Skin of body (tissue), 1 donor: Measurements from ENCODE around the gene GGT6. TPM values are rescaled to one million over a fixed set of nuclear protein-coding genes. Genes with fewer than 3 reads are reported as not detected.

ENCODE experiments used
- total RNA-seq: library from RNA; depleted of rRNA; stranded (reverse); fragments of >200 nt; gene quantifications from one replicate; pipeline ENCODE4 v1.2.3, GENCODE V29; 2014

GGT6 gene
- total RNA-seq, 1 donor from 2014 or later: 6.1 TPM

Other genes with a start within 250 kb of the GGT6 start
- gene UBE2G1, start 193.9 kb downstream of the GGT6 start, total RNA-seq: 34.9 TPM
- gene SPNS3, start 126.6 kb downstream of the GGT6 start, total RNA-seq: 0.79 TPM
- 24.1 TPM for gene SPNS2, start 61.7 kb downstream of the GGT6 start, total RNA-seq
- 30.2 TPM for gene MYBBP1A, start 5.2 kb downstream of the GGT6 start, total RNA-seq
- gene SMTNL2, start 24.0 kb upstream of the GGT6 start, total RNA-seq: 14.9 TPM
- gene ALOX15, start 81.1 kb upstream of the GGT6 start, total RNA-seq: 2.9 TPM
- gene PELP1, start 143.6 kb upstream of the GGT6 start, total RNA-seq: 20.4 TPM
- gene ARRB2, start 150.1 kb upstream of the GGT6 start, total RNA-seq: 13.0 TPM
- 8.7 TPM for gene MED11, start 170.9 kb upstream of the GGT6 start, total RNA-seq
- gene ZMYND15, start 179.3 kb upstream of the GGT6 start, total RNA-seq: 0.89 TPM
- gene CXCL16, start 179.4 kb upstream of the GGT6 start, total RNA-seq: 6.5 TPM
- not detected for gene TM4SF5, start 211.3 kb upstream of the GGT6 start, total RNA-seq
- gene VMO1, start 225.8 kb upstream of the GGT6 start, total RNA-seq: 1.6 TPM
- not detected for gene GLTPD2, start 228.4 kb upstream of the GGT6 start, total RNA-seq
- gene PSMB6, start 235.6 kb upstream of the GGT6 start, total RNA-seq: 78.3 TPM
- 24.5 TPM for gene PLD2, start 246.6 kb upstream of the GGT6 start, total RNA-seq